ENCODE data around the gene SPATA1. TPM values are rescaled to one million over a fixed set of nuclear protein-coding genes. Genes with fewer than 3 reads are reported as not detected.

SPATA1 gene
- total and polyA plus RNA-seq, 2 of the 8 experiments (the other 6 are each of a cell fraction or from before 2014, with no cell fraction given), result 0.51 to 1.1 TPM

DNA sequence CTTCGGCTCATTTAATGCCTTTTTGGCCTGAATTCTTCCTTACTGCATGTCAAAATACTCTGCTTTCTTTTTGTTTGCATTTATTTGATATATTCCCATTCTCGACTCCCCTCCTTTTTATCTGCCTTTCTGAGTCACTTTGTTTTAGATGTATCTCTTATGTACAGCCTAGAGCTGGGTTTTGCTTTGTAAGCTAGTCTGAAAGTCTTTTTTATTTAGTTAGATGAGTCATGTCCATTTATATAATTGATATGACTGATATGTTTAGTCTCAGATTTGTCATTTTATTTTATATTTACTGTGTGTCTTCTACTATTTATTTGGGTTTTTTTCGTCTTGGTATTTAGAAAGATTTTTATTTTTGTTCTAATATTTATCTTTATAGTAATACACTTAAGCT, 33.8 kb downstream of the SPATA1 start:
- DNase-seq (ENCODE audit: low read depth in 1 of 2, low spot score in 2 of 2), result no peak
- H3K23me2 ChIP-seq (ENCODE audit: low read depth, low read length), result no peaks in the 10 kb centered on the region
- no peak overlapping the region for H3K9ac ChIP-seq (replicated peaks in 1 of 4; ENCODE audit: extremely low read depth in 1 of 4, low read depth in 3 of 4, low read length in 3 of 4)
- H3K79me2 ChIP-seq (ENCODE audit: control insufficient read depth in 1 of 2, insufficient read depth in 2 of 2, low read length in 2 of 2), result no peaks in the 10 kb centered on the region
- POLR2A ChIA-PET (ENCODE audit: partially characterized antibody), result no interaction called here
- H3K36me3 ChIP-seq (ENCODE audit: control insufficient read depth in 2 of 4, insufficient read depth in 4 of 4, low read length in 3 of 4), result no peaks in the 10 kb centered on the region
- TF ChIP-seq SRF (IDR thresholded peaks at IDR 0.05; ENCODE audit: low read depth, low read length) (no peak), POU5F1 (IDR thresholded peaks at IDR 0.05; ENCODE audit: low read depth, low read length) (no peak)
- TF ChIP-seq, protein P1, sequence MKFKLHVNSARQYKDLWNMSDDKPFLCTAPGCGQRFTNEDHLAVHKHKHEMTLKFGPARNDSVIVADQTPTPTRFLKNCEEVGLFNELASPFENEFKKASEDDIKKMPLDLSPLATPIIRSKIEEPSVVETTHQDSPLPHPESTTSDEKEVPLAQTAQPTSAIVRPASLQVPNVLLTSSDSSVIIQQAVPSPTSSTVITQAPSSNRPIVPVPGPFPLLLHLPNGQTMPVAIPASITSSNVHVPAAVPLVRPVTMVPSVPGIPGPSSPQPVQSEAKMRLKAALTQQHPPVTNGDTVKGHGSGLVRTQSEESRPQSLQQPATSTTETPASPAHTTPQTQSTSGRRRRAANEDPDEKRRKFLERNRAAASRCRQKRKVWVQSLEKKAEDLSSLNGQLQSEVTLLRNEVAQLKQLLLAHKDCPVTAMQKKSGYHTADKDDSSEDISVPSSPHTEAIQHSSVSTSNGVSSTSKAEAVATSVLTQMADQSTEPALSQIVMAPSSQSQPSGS (IDR thresholded peaks at IDR 0.05; ENCODE audit: low read length), result no peak
- H3K4ac ChIP-seq (replicated peaks; ENCODE audit: insufficient read length, low read depth, low read length), result no peak overlapping the region
- H2BK20ac ChIP-seq (ENCODE audit: low read length), result no peak overlapping the region
- no peaks in the 10 kb centered on the region for H3K27me3 ChIP-seq (replicated peaks in 1 of 4; ENCODE audit: control insufficient read depth in 3 of 4, extremely low read depth in 1 of 4, insufficient read depth in 3 of 4, low read length in 3 of 4)
- no peak overlapping the region for H3K18ac ChIP-seq (ENCODE audit: extremely low read depth, low read length)
- H2AFZ ChIP-seq (ENCODE audit: low read length), result no peak overlapping the region
- H3K4me3 ChIP-seq (ENCODE audit: extremely low read depth in 1 of 4, insufficient read depth in 2 of 4, low read depth in 3 of 4, low read length in 4 of 4), result no peak overlapping the region
- no peak overlapping the region for H3K14ac ChIP-seq (ENCODE audit: insufficient read length)
- H3K4me2 ChIP-seq (ENCODE audit: insufficient read depth in 1 of 2, low read depth in 2 of 2, low read length in 2 of 2), result no peak overlapping the region
- no peak overlapping the region for H4K5ac ChIP-seq (ENCODE audit: insufficient read length, low read depth, low read length)
- no peak overlapping the region for H3K27ac ChIP-seq (ENCODE audit: low read depth, low read length)
- no peak overlapping the region for H2BK120ac ChIP-seq (replicated peaks; ENCODE audit: low read depth, low read length)
- H4K91ac ChIP-seq (replicated peaks; ENCODE audit: insufficient read length, low read length), result no peak overlapping the region
- H3K79me1 ChIP-seq (ENCODE audit: low read depth, low read length), result no peaks in the 10 kb centered on the region
- no peak overlapping the region for H2AK5ac ChIP-seq (ENCODE audit: low read depth, low read length)
- H3K4me1 ChIP-seq (replicated peaks in 1 of 4; ENCODE audit: control insufficient read depth in 3 of 4, insufficient read depth in 4 of 4, low read length in 3 of 4), result no peaks in the 10 kb centered on the region
- no peak overlapping the region for H4K8ac ChIP-seq (ENCODE audit: extremely low read depth, insufficient read depth, low read length)
- no peaks in the 10 kb centered on the region for H4K20me1 ChIP-seq (replicated peaks in 1 of 2; ENCODE audit: control insufficient read depth in 1 of 2, insufficient read depth in 2 of 2, low read length in 2 of 2)
- H2BK12ac ChIP-seq (ENCODE audit: low read depth, low read length), result no peak overlapping the region
- 78% methylated on average over 3 of the region's 3 CpGs; no CpG with 5 or more reads in 1 of the 2 experiments for WGBS, 2 experiments (ENCODE audit: extremely low coverage in 1 of 2, insufficient coverage in 1 of 2, insufficient read length in 1 of 2, insufficient replicate concordance in 2 of 2, low coverage in 1 of 2, low lambda C conversion rate in 2 of 2, missing lambda C conversion rate in 1 of 2)
- no peak for FAIRE-seq
- H2BK15ac ChIP-seq (ENCODE audit: low read length), result no peak overlapping the region
- no peak overlapping the region for H3K56ac ChIP-seq (replicated peaks; ENCODE audit: insufficient read length, low read depth, low read length)
- H2BK5ac ChIP-seq (ENCODE audit: low read depth, low read length), result no peak overlapping the region
- H3K9me3 ChIP-seq (ENCODE audit: insufficient read depth in 2 of 2, low read depth in 1 of 2, low read length in 1 of 2), result no peaks in the 10 kb centered on the region; a peak in 1 of 4 replicates
- H3K23ac ChIP-seq (ENCODE audit: insufficient read length), result no peak overlapping the region
- CTCF ChIA-PET (ENCODE audit: partially characterized antibody), result interaction anchor here (1.3 to 1.4 kb wide), 3 partner anchors 16 to 65 kb away, joined by 3 to 4 read pairs (median 3); no protein-coding TSS in a partner anchor
